ENCODE results near the gene BRINP3.

BRINP3 gene

DNA sequence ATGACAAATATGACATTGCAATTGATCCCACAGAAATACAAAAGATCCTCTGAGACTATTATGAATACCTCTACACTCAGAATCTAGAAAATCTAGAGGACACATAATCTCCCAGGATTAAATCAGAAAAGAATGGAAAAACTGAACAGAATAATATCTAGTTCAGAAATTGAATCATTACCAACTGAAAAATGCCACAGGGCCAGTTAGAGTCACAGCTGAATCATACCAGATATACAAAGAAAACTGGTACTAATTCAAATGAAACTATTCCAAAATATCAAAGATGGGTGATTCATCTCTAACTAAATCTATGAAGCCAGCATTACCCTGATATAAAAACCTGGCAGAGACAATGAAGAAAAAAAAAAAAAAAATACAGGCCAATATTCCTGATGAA, 149.3 kb downstream of the BRINP3 start:
- no peak overlapping the region for H2AK5ac ChIP-seq (ENCODE audit: low read depth, low read length)
- H3K36me3 ChIP-seq (replicated peaks in 1 of 2; ENCODE audit: control insufficient read depth in 2 of 2, insufficient read depth in 2 of 2, low read length in 2 of 2), result no peaks in the 10 kb centered on the region
- no peak overlapping the region for H2BK15ac ChIP-seq (ENCODE audit: low read length)
- H3K79me1 ChIP-seq (ENCODE audit: low read depth, low read length), result no peaks in the 10 kb centered on the region
- H3K27me3 ChIP-seq (ENCODE audit: control insufficient read depth in 3 of 3, insufficient read depth in 3 of 3, low read depth in 1 of 3, low read length in 3 of 3), result no peaks in the 10 kb centered on the region
- no peak overlapping the region for H4K8ac ChIP-seq (ENCODE audit: low read depth, low read length)
- H3K18ac ChIP-seq (ENCODE audit: low read length), result no peak overlapping the region
- H3K9ac ChIP-seq (ENCODE audit: low read depth, low read length, poor library complexity), result no peak overlapping the region
- H2BK12ac ChIP-seq (ENCODE audit: low read length), result no peak overlapping the region
- H3K27ac ChIP-seq (replicated peaks; ENCODE audit: low read length), result no peak overlapping the region
- no peak overlapping the region for H3K4me3 ChIP-seq (ENCODE audit: low read length in 2 of 2)
- no peak overlapping the region for H3K14ac ChIP-seq (ENCODE audit: low read length)
- H2BK120ac ChIP-seq (ENCODE audit: low read depth, low read length), result no peak overlapping the region
- no peak for DNase-seq (ENCODE audit: low spot score)
- no peaks in the 10 kb centered on the region for H3K9me3 ChIP-seq (replicated peaks in 1 of 2; ENCODE audit: control insufficient read depth in 2 of 2, insufficient read depth in 1 of 2, low read depth in 1 of 2, low read length in 2 of 2)
- H3K4me2 ChIP-seq (ENCODE audit: insufficient read depth, low read length, poor library complexity, severe bottlenecking), result no peak overlapping the region
- no peak overlapping the region for H2AFZ ChIP-seq (ENCODE audit: low read length)
- H3K4me1 ChIP-seq (ENCODE audit: control insufficient read depth in 2 of 2, insufficient read depth in 1 of 2, low read depth in 1 of 2, low read length in 2 of 2), result no peaks in the 10 kb centered on the region
- no peak overlapping the region for H2BK5ac ChIP-seq (ENCODE audit: low read length)
- H3K4ac ChIP-seq (ENCODE audit: low read length), result no peak overlapping the region
- no peak overlapping the region for H3K23ac ChIP-seq (ENCODE audit: low read depth, low read length, poor library complexity)
- no peak overlapping the region for H4K91ac ChIP-seq (ENCODE audit: low read depth, low read length, poor library complexity)

- no peak overlapping the region for H2AFZ ChIP-seq (ENCODE audit: low read length)
- H3K27ac ChIP-seq (replicated peaks; ENCODE audit: low read length), result no peak overlapping the region
- no peak overlapping the region for H2BK5ac ChIP-seq (ENCODE audit: low read length)
- H3K4me2 ChIP-seq (ENCODE audit: insufficient read depth, low read length, poor library complexity, severe bottlenecking), result no peak overlapping the region
- no CpG with 5 or more reads among the region's 3 CpGs for WGBS, 2 donors (ENCODE audit: extremely low coverage in 2 of 2, insufficient read length in 2 of 2, insufficient replicate concordance in 1 of 2)
- H3K14ac ChIP-seq (ENCODE audit: low read length), result no peak overlapping the region
- no peak overlapping the region for H2BK12ac ChIP-seq (ENCODE audit: low read length)
- no peak overlapping the region for H4K91ac ChIP-seq (ENCODE audit: low read depth, low read length, poor library complexity)
- no peak overlapping the region for H2AK5ac ChIP-seq (ENCODE audit: low read depth, low read length)
- no peak overlapping the region for H3K9ac ChIP-seq (ENCODE audit: low read depth, low read length, poor library complexity)
- no peak overlapping the region for H2BK120ac ChIP-seq (ENCODE audit: low read depth, low read length)
- H3K4ac ChIP-seq (ENCODE audit: low read length), result no peak overlapping the region
- H3K4me3 ChIP-seq (ENCODE audit: low read length in 2 of 2), result no peak overlapping the region
- no peak overlapping the region for H3K23ac ChIP-seq (ENCODE audit: low read depth, low read length, poor library complexity)
- no peak overlapping the region for H2BK15ac ChIP-seq (ENCODE audit: low read length)
- H3K18ac ChIP-seq (ENCODE audit: low read length), result no peak overlapping the region
- no peaks in the 10 kb centered on the region for H3K4me1 ChIP-seq (ENCODE audit: control insufficient read depth in 2 of 2, insufficient read depth in 1 of 2, low read depth in 1 of 2, low read length in 2 of 2)
- no peaks in the 10 kb centered on the region for H3K79me1 ChIP-seq (ENCODE audit: low read depth, low read length)
- no peak overlapping the region for H4K8ac ChIP-seq (ENCODE audit: low read depth, low read length)
- H3K27me3 ChIP-seq (ENCODE audit: control insufficient read depth in 3 of 3, insufficient read depth in 3 of 3, low read depth in 1 of 3, low read length in 3 of 3), result no peaks in the 10 kb centered on the region
- no peaks in the 10 kb centered on the region for H3K36me3 ChIP-seq (replicated peaks in 1 of 2; ENCODE audit: control insufficient read depth in 2 of 2, insufficient read depth in 2 of 2, low read length in 2 of 2)
- no peak for DNase-seq (ENCODE audit: low spot score)
- H3K9me3 ChIP-seq (replicated peaks in 1 of 2; ENCODE audit: control insufficient read depth in 2 of 2, insufficient read depth in 1 of 2, low read depth in 1 of 2, low read length in 2 of 2), result no peaks in the 10 kb centered on the region
Observed at GRCh38 chr1:190327271-190327670, 150.4 kb downstream of the BRINP3 start.

GRCh38 chr1:190323530-190323929, 154.1 kb downstream of the BRINP3 start:
- H4K8ac ChIP-seq (ENCODE audit: low read depth, low read length), result no peak overlapping the region
- WGBS, 2 donors (ENCODE audit: extremely low coverage in 2 of 2, insufficient read length in 2 of 2, insufficient replicate concordance in 1 of 2), result no CpG with 5 or more reads among the region's 2 CpGs
- no peak overlapping the region for H2BK5ac ChIP-seq (ENCODE audit: low read length)
- H2AFZ ChIP-seq (ENCODE audit: low read length), result no peak overlapping the region
- no peak overlapping the region for H3K9ac ChIP-seq (ENCODE audit: low read depth, low read length, poor library complexity)
- no peak overlapping the region for H2AK5ac ChIP-seq (ENCODE audit: low read depth, low read length)
- H3K27ac ChIP-seq (replicated peaks; ENCODE audit: low read length), result no peak overlapping the region
- H2BK15ac ChIP-seq (ENCODE audit: low read length), result no peak overlapping the region
- H3K14ac ChIP-seq (ENCODE audit: low read length), result no peak overlapping the region
- H3K4me1 ChIP-seq (ENCODE audit: control insufficient read depth in 2 of 2, insufficient read depth in 1 of 2, low read depth in 1 of 2, low read length in 2 of 2), result no peaks in the 10 kb centered on the region
- no peaks in the 10 kb centered on the region for H3K79me1 ChIP-seq (ENCODE audit: low read depth, low read length)
- H3K23ac ChIP-seq (ENCODE audit: low read depth, low read length, poor library complexity), result no peak overlapping the region
- no peaks in the 10 kb centered on the region for H3K27me3 ChIP-seq (ENCODE audit: control insufficient read depth in 3 of 3, insufficient read depth in 3 of 3, low read depth in 1 of 3, low read length in 3 of 3)
- H4K91ac ChIP-seq (ENCODE audit: low read depth, low read length, poor library complexity), result no peak overlapping the region
- no peaks in the 10 kb centered on the region for H3K36me3 ChIP-seq (replicated peaks in 1 of 2; ENCODE audit: control insufficient read depth in 2 of 2, insufficient read depth in 2 of 2, low read length in 2 of 2)
- no peak overlapping the region for H3K4me3 ChIP-seq (ENCODE audit: low read length in 2 of 2)
- H2BK120ac ChIP-seq (ENCODE audit: low read depth, low read length), result no peak overlapping the region
- H3K9me3 ChIP-seq (replicated peaks in 1 of 2; ENCODE audit: control insufficient read depth in 2 of 2, insufficient read depth in 1 of 2, low read depth in 1 of 2, low read length in 2 of 2), result no peaks in the 10 kb centered on the region
- DNase-seq (ENCODE audit: low spot score), result no peak
- no peak overlapping the region for H3K4ac ChIP-seq (ENCODE audit: low read length)
- no peak overlapping the region for H3K18ac ChIP-seq (ENCODE audit: low read length)
- H3K4me2 ChIP-seq (ENCODE audit: insufficient read depth, low read length, poor library complexity, severe bottlenecking), result no peak overlapping the region
- H2BK12ac ChIP-seq (ENCODE audit: low read length), result no peak overlapping the region

DNA sequence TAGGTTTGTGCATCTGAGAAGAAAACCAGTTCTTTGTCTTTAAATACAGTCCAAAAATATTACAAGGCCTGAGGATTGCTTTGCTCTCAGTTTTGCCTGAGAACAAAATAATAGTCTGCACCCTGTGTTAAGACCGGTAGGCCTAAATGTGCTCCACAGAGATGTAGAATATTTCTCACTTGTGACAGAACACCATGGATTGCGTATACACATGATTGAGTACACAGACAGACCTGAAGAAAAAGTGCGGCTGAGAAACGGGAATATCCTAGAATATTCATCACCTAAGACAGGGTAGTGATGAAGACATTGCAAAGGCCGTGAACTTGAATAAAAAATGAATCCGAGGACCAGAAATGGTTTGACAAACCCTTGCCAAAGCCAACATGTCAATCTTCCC, 155.4 kb downstream of the BRINP3 start:
- Histone ChIP-seq H2AK5ac (ENCODE audit: low read depth, low read length) (no peak overlapping the region), H3K4ac (ENCODE audit: low read length) (no peak overlapping the region), H3K23ac (ENCODE audit: low read depth, low read length, poor library complexity) (no peak overlapping the region), H3K4me1 (ENCODE audit: control insufficient read depth in 2 of 2, insufficient read depth in 1 of 2, low read depth in 1 of 2, low read length in 2 of 2) (no peaks in the 10 kb centered on the region), H3K9me3 (replicated peaks in 1 of 2; ENCODE audit: control insufficient read depth in 2 of 2, insufficient read depth in 1 of 2, low read depth in 1 of 2, low read length in 2 of 2) (no peaks in the 10 kb centered on the region), H3K14ac (ENCODE audit: low read length) (no peak overlapping the region), H2BK120ac (ENCODE audit: low read depth, low read length) (no peak overlapping the region), H3K4me3 (ENCODE audit: low read length in 2 of 2) (no peak overlapping the region), H3K27ac (replicated peaks; ENCODE audit: low read length) (no peak overlapping the region), H2AFZ (ENCODE audit: low read length) (peak overlapping the region; percentile 45), H3K9ac (ENCODE audit: low read depth, low read length, poor library complexity) (no peak overlapping the region), H3K36me3 (replicated peaks in 1 of 2; ENCODE audit: control insufficient read depth in 2 of 2, insufficient read depth in 2 of 2, low read length in 2 of 2) (no peaks in the 10 kb centered on the region), H3K4me2 (ENCODE audit: insufficient read depth, low read length, poor library complexity, severe bottlenecking) (no peak overlapping the region), H2BK15ac (ENCODE audit: low read length) (no peak overlapping the region), H4K8ac (ENCODE audit: low read depth, low read length) (no peak overlapping the region), H4K91ac (ENCODE audit: low read depth, low read length, poor library complexity) (no peak overlapping the region), H3K79me1 (ENCODE audit: low read depth, low read length) (no peaks in the 10 kb centered on the region), H2BK12ac (ENCODE audit: low read length) (no peak overlapping the region), H2BK5ac (ENCODE audit: low read length) (no peak overlapping the region), H3K27me3 (ENCODE audit: control insufficient read depth in 3 of 3, insufficient read depth in 3 of 3, low read depth in 1 of 3, low read length in 3 of 3) (no peaks in the 10 kb centered on the region), H3K18ac (ENCODE audit: low read length) (no peak overlapping the region)
- no CpG with 5 or more reads among the region's 6 CpGs for WGBS, 2 donors (ENCODE audit: extremely low coverage in 2 of 2, insufficient read length in 2 of 2, insufficient replicate concordance in 1 of 2)
- no peak for DNase-seq (ENCODE audit: low spot score)
